ENCODE measurements around the gene P2RX3. TPM values are rescaled to one million over a fixed set of nuclear protein-coding genes. Genes with fewer than 3 reads are reported as not detected.

The P2RX3 gene
- total and polyA plus RNA-seq, 2 donors from 2014 or later = not detected

- no peaks in the 10 kb centered on the region for H3K36me3 ChIP-seq (ENCODE audit: control insufficient read depth in 2 of 3, insufficient read depth in 3 of 3, low read length in 3 of 3)
- FAIRE-seq = no peak
- H3K27ac ChIP-seq (ENCODE audit: low read depth in 2 of 2, low read length in 2 of 2) = no peak overlapping the region
- intact Hi-C loops (cut with DNase I) = no loop called here
- H3K4me3 ChIP-seq (ENCODE audit: low read length in 3 of 3) = no peak overlapping the region
- H3K4me1 ChIP-seq (ENCODE audit: control insufficient read depth in 2 of 3, insufficient read depth in 2 of 3, low read depth in 1 of 3, low read length in 3 of 3) = no peaks in the 10 kb centered on the region
- no peaks in the 10 kb centered on the region for H3K9me3 ChIP-seq (ENCODE audit: control insufficient read depth in 2 of 3, insufficient read depth in 1 of 3, low read length in 3 of 3)
- TF ChIP-seq, protein P1, sequence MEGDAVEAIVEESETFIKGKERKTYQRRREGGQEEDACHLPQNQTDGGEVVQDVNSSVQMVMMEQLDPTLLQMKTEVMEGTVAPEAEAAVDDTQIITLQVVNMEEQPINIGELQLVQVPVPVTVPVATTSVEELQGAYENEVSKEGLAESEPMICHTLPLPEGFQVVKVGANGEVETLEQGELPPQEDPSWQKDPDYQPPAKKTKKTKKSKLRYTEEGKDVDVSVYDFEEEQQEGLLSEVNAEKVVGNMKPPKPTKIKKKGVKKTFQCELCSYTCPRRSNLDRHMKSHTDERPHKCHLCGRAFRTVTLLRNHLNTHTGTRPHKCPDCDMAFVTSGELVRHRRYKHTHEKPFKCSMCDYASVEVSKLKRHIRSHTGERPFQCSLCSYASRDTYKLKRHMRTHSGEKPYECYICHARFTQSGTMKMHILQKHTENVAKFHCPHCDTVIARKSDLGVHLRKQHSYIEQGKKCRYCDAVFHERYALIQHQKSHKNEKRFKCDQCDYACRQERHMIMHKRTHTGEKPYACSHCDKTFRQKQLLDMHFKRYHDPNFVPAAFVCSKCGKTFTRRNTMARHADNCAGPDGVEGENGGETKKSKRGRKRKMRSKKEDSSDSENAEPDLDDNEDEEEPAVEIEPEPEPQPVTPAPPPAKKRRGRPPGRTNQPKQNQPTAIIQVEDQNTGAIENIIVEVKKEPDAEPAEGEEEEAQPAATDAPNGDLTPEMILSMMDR (IDR thresholded peaks at IDR 0.05; ENCODE audit: borderline replicate concordance, extremely low read depth, insufficient read depth) = no peak
- H3K27me3 ChIP-seq (ENCODE audit: control insufficient read depth, insufficient read depth, low read length) = no peaks in the 10 kb centered on the region
- DNase-seq = no peak
- no peak overlapping the region for H3K9ac ChIP-seq (ENCODE audit: low read length in 3 of 3)
These were observed 68.3 kb downstream of the P2RX3 start for GRCh38 chr11:57406337-57406904.

GRCh38 chr11:57407010-57407920, 69.1 kb downstream of the P2RX3 start:
- no peak overlapping the region for H3K4me3 ChIP-seq (ENCODE audit: low read length in 3 of 3)
- H3K9ac ChIP-seq (ENCODE audit: low read length in 3 of 3) = no peak overlapping the region
- H3K36me3 ChIP-seq (ENCODE audit: control insufficient read depth in 2 of 3, insufficient read depth in 3 of 3, low read length in 3 of 3) = no peaks in the 10 kb centered on the region
- TF ChIP-seq, protein P1 (IDR thresholded peaks at IDR 0.05; ENCODE audit: borderline replicate concordance, extremely low read depth, insufficient read depth) = no peak
- no peaks in the 10 kb centered on the region for H3K9me3 ChIP-seq (ENCODE audit: control insufficient read depth in 2 of 3, insufficient read depth in 1 of 3, low read length in 3 of 3)
- no peaks in the 10 kb centered on the region for H3K27me3 ChIP-seq (ENCODE audit: control insufficient read depth, insufficient read depth, low read length)
- H3K27ac ChIP-seq (ENCODE audit: low read depth in 2 of 2, low read length in 2 of 2) = no peak overlapping the region
- H3K4me1 ChIP-seq (ENCODE audit: control insufficient read depth in 2 of 3, insufficient read depth in 2 of 3, low read depth in 1 of 3, low read length in 3 of 3) = no peaks in the 10 kb centered on the region
- FAIRE-seq = no peak
- intact Hi-C loops (cut with DNase I) = no loop called here
- no peak for DNase-seq

GRCh38 chr11:57407941-57408475, 69.9 kb downstream of the P2RX3 start:
- TF ChIP-seq, protein P1 (IDR thresholded peaks at IDR 0.05; ENCODE audit: borderline replicate concordance, extremely low read depth, insufficient read depth) = no peak
- no peaks in the 10 kb centered on the region for H3K4me1 ChIP-seq (ENCODE audit: control insufficient read depth in 2 of 3, insufficient read depth in 2 of 3, low read depth in 1 of 3, low read length in 3 of 3)
- H3K9me3 ChIP-seq (ENCODE audit: control insufficient read depth in 2 of 3, insufficient read depth in 1 of 3, low read length in 3 of 3) = no peaks in the 10 kb centered on the region
- H3K9ac ChIP-seq (ENCODE audit: low read length in 3 of 3) = no peak overlapping the region
- intact Hi-C loops (cut with DNase I) = no loop called here
- FAIRE-seq (no peak), DNase-seq (no peak)
- no peaks in the 10 kb centered on the region for H3K36me3 ChIP-seq (ENCODE audit: control insufficient read depth in 2 of 3, insufficient read depth in 3 of 3, low read length in 3 of 3)
- H3K27ac ChIP-seq (ENCODE audit: low read depth in 2 of 2, low read length in 2 of 2) = no peak overlapping the region
- H3K27me3 ChIP-seq (ENCODE audit: control insufficient read depth, insufficient read depth, low read length) = no peaks in the 10 kb centered on the region
- H3K4me3 ChIP-seq (ENCODE audit: low read length in 3 of 3) = no peak overlapping the region

Data from kidney (tissue), 14 donors.